ENCODE data around the gene RRAS.

The RRAS gene

DNA sequence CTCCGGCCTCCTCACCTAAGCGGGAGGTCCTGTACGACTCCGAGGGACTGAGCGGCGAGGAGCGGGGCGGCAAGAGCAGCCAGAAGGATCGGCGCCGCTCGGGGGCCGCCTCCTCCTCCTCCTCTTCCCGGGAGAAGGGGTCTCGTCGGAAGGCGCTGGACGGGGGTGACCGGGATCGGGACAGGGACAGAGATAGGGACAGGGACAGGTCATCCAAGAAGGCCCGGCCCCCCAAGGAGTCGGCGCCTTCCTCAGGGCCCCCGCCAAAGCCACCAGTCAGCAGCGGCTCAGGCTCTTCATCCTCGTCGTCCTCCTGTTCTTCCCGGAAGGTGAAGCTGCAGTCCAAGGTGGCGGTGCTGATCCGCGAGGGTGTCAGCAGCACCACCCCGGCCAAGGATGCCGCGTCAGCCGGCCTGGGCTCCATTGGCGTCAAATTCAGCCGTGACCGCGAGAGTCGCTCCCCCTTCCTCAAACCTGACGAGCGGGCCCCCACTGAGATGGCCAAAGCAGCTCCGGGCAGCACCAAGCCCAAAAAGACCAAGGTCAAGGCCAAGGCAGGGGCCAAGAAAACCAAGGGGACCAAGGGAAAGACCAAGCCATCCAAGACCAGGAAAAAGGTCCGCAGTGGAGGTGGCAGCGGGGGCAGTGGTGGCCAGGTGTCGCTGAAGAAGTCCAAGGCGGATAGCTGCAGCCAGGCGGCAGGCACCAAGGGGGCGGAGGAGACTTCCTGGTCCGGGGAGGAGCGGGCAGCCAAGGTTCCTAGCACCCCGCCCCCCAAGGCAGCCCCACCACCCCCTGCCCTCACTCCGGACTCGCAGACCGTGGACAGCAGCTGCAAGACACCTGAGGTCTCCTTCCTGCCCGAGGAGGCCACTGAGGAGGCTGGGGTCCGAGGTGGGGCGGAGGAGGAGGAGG, 12.9 kb upstream of the RRAS start:
- TF ChIP-seq EZH2phosphoT487 (IDR thresholded peaks at IDR 0.05; ENCODE audit: low read length) (no peak), EZH2 (optimal IDR thresholded peaks at IDR 0.05; ENCODE audit: low read depth, low read length) (no peak)
- TF ChIP-seq, protein P1, sequence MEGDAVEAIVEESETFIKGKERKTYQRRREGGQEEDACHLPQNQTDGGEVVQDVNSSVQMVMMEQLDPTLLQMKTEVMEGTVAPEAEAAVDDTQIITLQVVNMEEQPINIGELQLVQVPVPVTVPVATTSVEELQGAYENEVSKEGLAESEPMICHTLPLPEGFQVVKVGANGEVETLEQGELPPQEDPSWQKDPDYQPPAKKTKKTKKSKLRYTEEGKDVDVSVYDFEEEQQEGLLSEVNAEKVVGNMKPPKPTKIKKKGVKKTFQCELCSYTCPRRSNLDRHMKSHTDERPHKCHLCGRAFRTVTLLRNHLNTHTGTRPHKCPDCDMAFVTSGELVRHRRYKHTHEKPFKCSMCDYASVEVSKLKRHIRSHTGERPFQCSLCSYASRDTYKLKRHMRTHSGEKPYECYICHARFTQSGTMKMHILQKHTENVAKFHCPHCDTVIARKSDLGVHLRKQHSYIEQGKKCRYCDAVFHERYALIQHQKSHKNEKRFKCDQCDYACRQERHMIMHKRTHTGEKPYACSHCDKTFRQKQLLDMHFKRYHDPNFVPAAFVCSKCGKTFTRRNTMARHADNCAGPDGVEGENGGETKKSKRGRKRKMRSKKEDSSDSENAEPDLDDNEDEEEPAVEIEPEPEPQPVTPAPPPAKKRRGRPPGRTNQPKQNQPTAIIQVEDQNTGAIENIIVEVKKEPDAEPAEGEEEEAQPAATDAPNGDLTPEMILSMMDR (IDR thresholded peaks at IDR 0.05; ENCODE audit: low read length), result no peak
- Histone ChIP-seq H2AFZ (ENCODE audit: low read length) (no peak overlapping the region), H4K20me1 (ENCODE audit: insufficient read depth, low read length) (no peaks in the 10 kb centered on the region), H3K4me1 (ENCODE audit: low read length) (no peaks in the 10 kb centered on the region), H3K27ac (ENCODE audit: low read length) (no peak overlapping the region), H3F3A (ENCODE audit: insufficient read depth, low read length) (no peaks in the 10 kb centered on the region), H3K79me2 (ENCODE audit: low read length) (peaks cover 20% of the 10 kb centered on the region), H3K9me3 (replicated peaks; ENCODE audit: insufficient read depth, low read length) (no peaks in the 10 kb centered on the region), H3K27me3 (replicated peaks; ENCODE audit: insufficient read depth, low read length) (no peaks in the 10 kb centered on the region), H3K9ac (ENCODE audit: low read length) (no peak overlapping the region), H3K9me2 (replicated peaks; ENCODE audit: insufficient read depth, low read length) (no peaks in the 10 kb centered on the region), H3K4me2 (ENCODE audit: low read depth, low read length) (no peak overlapping the region), H3K36me3 (replicated peaks; ENCODE audit: insufficient read depth, low read length) (no peaks in the 10 kb centered on the region; the same call in 1 of the 2 replicates), H3K4me3 (ENCODE audit: low read length) (no peak overlapping the region)
- DNase-seq, result no peak

DNA sequence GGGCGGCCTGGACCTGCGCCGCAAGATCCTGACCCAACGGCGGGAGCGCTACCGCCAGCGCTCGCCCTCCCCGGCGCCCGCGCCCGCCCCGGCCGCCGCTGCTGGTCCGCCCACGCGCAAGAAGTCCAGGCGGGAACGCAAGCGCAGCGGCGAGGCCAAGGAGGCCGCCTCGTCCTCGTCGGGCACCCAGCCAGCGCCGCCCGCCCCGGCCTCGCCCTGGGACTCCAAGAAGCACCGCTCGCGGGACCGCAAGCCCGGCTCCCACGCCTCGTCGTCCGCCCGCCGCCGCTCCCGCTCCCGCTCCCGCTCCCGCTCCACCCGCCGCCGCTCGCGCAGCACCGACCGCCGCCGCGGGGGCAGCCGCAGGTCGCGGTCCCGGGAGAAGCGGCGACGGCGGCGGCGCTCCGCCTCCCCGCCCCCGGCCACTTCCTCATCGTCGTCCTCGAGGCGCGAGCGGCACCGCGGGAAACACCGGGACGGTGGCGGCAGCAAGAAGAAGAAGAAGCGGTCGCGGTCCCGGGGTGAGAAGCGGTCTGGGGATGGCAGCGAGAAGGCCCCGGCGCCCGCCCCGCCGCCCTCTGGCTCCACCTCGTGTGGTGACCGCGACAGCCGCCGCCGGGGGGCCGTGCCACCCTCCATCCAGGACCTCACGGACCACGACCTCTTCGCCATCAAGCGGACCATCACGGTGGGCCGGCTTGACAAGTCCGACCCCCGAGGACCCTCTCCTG, 12.0 kb upstream of the RRAS start:
- no peaks in the 10 kb centered on the region for H3K27me3 ChIP-seq (replicated peaks; ENCODE audit: insufficient read depth, low read length)
- H3F3A ChIP-seq (ENCODE audit: insufficient read depth, low read length), result no peaks in the 10 kb centered on the region
- peaks cover 25% of the 10 kb centered on the region for H3K79me2 ChIP-seq (ENCODE audit: low read length)
- no peaks in the 10 kb centered on the region for H3K9me3 ChIP-seq (replicated peaks; ENCODE audit: insufficient read depth, low read length)
- no peak overlapping the region for H3K4me2 ChIP-seq (ENCODE audit: low read depth, low read length)
- no peak overlapping the region for H2AFZ ChIP-seq (ENCODE audit: low read length)
- no peaks in the 10 kb centered on the region; the same call in 1 of the 2 replicates for H3K36me3 ChIP-seq (replicated peaks; ENCODE audit: insufficient read depth, low read length)
- no peaks in the 10 kb centered on the region for H4K20me1 ChIP-seq (ENCODE audit: insufficient read depth, low read length)
- no peak overlapping the region for H3K27ac ChIP-seq (ENCODE audit: low read length)
- H3K9me2 ChIP-seq (replicated peaks; ENCODE audit: insufficient read depth, low read length), result no peaks in the 10 kb centered on the region
- no peaks in the 10 kb centered on the region for H3K4me1 ChIP-seq (ENCODE audit: low read length)
- TF ChIP-seq EZH2 (optimal IDR thresholded peaks at IDR 0.05; ENCODE audit: low read depth, low read length) (no peak), EZH2phosphoT487 (IDR thresholded peaks at IDR 0.05; ENCODE audit: low read length) (no peak)
- H3K4me3 ChIP-seq (ENCODE audit: low read length), result no peak overlapping the region
- DNase-seq, result no peak
- H3K9ac ChIP-seq (ENCODE audit: low read length), result no peak overlapping the region

DNA sequence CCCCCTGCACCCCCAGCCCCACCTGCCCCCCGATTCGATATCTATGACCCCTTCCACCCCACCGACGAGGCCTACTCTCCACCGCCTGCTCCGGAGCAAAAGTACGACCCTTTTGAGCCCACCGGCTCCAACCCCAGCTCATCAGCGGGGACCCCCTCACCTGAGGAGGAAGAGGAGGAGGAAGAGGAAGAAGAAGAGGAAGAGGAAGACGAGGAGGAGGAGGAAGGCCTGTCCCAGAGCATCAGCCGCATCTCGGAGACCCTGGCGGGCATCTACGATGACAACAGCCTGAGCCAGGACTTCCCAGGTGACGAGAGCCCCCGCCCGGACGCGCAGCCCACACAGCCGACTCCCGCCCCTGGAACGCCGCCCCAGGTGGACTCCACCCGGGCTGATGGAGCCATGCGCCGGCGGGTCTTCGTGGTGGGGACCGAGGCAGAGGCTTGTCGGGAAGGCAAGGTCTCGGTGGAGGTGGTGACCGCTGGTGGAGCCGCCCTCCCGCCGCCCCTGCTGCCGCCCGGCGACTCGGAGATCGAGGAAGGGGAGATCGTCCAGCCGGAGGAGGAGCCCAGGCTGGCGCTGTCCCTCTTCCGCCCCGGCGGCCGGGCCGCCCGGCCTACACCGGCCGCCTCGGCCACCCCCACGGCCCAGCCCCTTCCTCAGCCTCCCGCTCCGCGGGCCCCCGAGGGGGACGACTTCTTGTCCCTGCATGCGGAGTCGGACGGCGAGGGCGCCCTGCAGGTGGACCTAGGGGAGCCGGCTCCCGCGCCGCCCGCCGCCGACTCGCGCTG, 11.3 kb upstream of the RRAS start:
- H3K79me2 ChIP-seq (ENCODE audit: low read length), result peaks cover 33% of the 10 kb centered on the region
- H4K20me1 ChIP-seq (ENCODE audit: insufficient read depth, low read length), result no peaks in the 10 kb centered on the region
- H3F3A ChIP-seq (ENCODE audit: insufficient read depth, low read length), result no peaks in the 10 kb centered on the region
- no peaks in the 10 kb centered on the region for H3K4me1 ChIP-seq (ENCODE audit: low read length)
- H3K9me3 ChIP-seq (replicated peaks; ENCODE audit: insufficient read depth, low read length), result no peaks in the 10 kb centered on the region
- no peak overlapping the region for H3K9ac ChIP-seq (ENCODE audit: low read length)
- no peak overlapping the region for H3K4me3 ChIP-seq (ENCODE audit: low read length)
- H3K27ac ChIP-seq (ENCODE audit: low read length), result no peak overlapping the region
- no peak overlapping the region for H2AFZ ChIP-seq (ENCODE audit: low read length)
- no peaks in the 10 kb centered on the region; the same call in 1 of the 2 replicates for H3K36me3 ChIP-seq (replicated peaks; ENCODE audit: insufficient read depth, low read length)
- H3K4me2 ChIP-seq (ENCODE audit: low read depth, low read length), result no peak overlapping the region
- no peak for DNase-seq
- no peaks in the 10 kb centered on the region for H3K9me2 ChIP-seq (replicated peaks; ENCODE audit: insufficient read depth, low read length)
- no peaks in the 10 kb centered on the region for H3K27me3 ChIP-seq (replicated peaks; ENCODE audit: insufficient read depth, low read length)
- TF ChIP-seq EZH2phosphoT487 (IDR thresholded peaks at IDR 0.05; ENCODE audit: low read length) (no peak), EZH2 (optimal IDR thresholded peaks at IDR 0.05; ENCODE audit: low read depth, low read length) (no peak)
- TF ChIP-seq, protein P1 (IDR thresholded peaks at IDR 0.05; ENCODE audit: low read length), result no peak
